ENCODE measurements around the gene MRM2.

Gene MRM2

GRCh38 chr7:2245883-2246675 is 4.1 kb upstream of the MRM2 start:
- no peak for DNase-seq

DNA sequence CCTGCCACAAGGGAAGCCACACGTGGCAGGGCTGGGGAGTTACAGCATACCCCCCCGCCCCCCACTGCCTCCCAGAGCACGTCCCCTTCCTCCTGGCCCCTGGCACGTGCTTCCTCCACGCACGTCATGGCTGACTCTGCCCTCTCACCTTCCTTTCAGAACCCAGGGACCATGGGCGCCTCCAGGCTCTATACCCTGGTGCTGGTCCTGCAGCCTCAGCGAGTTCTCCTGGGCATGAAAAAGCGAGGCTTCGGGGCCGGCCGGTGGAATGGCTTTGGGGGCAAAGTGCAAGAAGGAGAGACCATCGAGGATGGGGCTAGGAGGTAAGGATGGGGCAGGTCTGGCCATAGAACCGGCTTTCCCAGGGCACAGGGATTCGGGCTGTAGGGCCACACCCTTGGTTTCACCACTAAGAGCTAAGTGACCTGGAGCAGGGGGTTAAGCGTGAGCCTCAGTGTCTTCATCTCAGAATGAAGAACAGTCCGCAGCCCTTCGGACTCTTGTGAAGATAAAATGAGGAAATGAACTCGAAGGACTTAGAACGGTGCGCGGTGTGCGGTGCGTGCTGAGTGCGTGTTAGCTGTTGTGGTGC is 2.5 kb upstream of the MRM2 start:
- DNase-seq: no peak

DNA sequence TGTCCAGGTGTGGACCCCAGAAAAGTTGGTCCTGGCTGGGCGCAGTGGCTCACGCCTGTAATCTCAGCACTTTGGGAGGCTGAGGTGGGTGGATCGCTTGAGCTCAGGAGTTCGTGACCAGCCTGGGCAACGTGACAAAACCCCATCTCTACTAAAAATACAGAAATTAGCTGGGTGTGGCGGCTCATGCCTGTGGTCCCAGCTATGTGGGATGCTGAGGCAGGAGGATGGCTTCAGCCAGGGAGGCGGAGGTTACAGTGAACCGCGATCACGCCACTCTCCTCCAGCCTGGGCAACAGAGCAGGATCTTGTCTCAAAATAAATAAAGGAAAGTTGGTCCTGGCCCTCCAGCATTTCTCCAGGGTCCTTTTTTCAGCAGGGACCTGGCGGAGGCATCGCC is 1.5 kb upstream of the MRM2 start:
- no peak for DNase-seq

- no peak for DNase-seq
Observed at GRCh38 chr7:2242541-2243429, 780 bp upstream of the MRM2 start.

DNA sequence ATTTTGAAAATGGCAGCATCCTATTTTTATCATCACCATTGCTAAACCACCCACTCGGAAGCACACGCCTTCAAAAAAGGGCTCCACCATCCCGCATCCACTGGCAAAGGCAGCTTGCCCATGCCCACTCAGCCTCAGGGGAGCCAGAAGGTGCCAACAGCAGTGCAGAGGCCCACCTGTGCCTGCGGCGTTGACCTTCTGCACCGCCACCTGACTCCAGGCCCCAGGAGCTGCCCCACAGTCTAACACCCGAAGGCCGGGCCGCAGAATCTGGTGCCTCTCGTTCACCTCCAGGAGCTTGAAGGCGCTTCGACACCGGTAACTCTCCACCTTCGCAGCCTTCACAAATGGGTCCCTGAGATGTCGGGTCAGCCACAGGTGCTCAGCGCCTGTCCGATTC is 2.8 kb downstream of the MRM2 start:
- no peak for DNase-seq

GRCh38 chr7:2237109-2237602 is 4.8 kb downstream of the MRM2 start:
- no peak for DNase-seq

- DNase-seq: no peak
Observed at GRCh38 chr7:2233926-2234325, 8.1 kb downstream of the MRM2 start.

DNA sequence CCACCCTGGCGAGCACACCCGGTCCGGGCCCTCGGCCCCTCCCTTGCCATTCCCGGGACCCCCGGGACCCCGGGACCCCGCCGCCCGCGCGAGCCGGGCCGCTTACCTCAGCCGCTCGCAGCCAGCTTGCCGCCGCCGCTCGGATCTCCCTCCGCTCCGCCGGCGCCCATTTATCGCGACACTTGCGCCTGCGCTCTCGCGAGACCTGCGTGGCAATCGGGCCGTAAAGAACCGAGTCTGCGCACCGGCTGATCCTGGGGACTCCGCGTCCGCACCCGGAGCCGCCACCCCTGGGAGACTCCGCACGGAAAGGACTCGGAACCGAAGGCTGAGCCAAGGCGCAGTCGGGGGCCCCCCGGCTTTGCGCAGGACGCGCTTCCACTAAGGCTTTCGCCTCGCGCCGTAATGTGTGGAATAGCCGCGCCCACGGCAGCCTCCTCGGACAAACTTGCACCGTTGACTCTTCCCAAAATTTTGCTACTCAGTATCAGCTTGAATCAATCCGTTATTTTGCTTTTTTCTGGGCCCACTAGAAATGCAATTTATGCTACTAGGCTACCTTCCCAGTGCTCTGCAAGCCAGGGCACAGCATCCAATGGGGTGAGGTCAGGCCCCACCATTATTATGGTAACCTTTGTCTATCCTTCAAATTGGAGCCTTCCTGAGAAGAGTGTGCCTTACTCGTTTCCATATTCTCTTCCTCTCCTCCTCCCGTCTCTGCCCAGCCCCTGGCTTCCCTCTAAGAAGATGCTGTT is 9.1 kb downstream of the MRM2 start, which contains the start of gene MAD1L1:
MAD1L1 (minus strand) TSS at position 180 of the 755 bp plus-strand sequence. CDS start 2,812 bp downstream, outside the sequence.
- DNase-seq: peak; percentile 85

- peak; percentile 14 for DNase-seq
Observed at GRCh38 chr7:2231992-2232765, 9.8 kb downstream of the MRM2 start.

DNA sequence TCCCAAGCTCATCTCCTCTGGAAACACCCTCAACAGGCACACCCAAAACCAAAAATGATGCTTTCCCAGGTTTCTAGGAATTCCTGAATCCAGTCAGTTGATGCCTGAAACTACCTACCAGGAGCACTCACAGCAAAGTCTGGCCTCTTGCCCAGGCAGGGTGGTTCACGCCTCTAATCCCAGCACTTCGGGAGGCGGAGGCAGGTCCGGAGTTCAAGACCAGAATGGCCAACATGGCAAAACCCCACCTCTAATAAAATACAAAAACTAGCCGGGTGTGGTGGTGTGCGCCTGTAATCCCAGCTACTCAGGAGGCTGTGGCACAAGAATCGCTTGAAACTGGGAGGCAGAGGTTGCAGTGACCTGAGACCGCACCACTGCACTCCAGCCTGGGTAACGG is 11.1 kb downstream of the MRM2 start:
- DNase-seq: no peak

DNA sequence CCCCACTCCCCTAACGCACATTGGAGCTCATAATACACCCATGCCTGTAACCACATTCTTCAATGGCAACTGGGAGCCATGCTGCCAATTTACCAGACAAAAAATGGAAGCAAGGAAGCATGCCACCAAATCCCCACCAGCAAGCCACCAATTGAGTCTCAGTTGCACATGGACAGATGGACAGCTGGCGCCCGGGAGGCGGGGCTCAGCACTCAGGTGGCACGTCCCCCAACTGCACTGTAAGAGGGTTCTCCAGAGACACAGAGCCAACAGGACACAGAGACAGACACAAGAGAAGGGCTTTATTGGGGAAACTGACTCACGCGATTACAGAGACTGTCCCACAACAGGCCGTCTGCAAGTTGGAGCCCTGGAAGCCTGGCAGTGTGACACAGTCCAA is 11.8 kb downstream of the MRM2 start:
- no peak for DNase-seq

DNA sequence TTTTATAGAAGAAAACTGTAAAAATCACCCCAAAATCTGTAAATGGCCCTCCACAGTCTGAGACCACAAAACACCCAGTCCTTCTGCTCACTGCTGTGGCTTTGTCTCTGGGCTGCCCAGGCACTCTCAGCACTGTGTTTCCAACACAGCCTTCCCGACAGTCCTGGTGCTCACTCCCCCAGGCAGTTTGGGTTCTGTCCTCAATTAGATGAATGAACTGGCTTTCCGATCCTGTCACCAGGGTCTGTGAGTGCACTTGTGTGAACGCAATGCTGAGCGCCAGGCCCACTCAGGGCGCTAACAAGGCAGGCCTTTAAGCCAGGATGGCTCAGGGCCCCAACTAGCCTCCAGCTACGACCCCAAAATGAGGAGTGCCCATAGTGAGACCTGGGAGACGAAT is 12.5 kb downstream of the MRM2 start:
- no peak for DNase-seq

- DNase-seq: no peak
Observed at GRCh38 chr7:2228921-2229320, 13.1 kb downstream of the MRM2 start.

GRCh38 chr7:2227699-2228098 is 14.3 kb downstream of the MRM2 start:
- no peak for DNase-seq

GRCh38 chr7:2225830-2226229 is 16.2 kb downstream of the MRM2 start:
- DNase-seq: no peak

DNA sequence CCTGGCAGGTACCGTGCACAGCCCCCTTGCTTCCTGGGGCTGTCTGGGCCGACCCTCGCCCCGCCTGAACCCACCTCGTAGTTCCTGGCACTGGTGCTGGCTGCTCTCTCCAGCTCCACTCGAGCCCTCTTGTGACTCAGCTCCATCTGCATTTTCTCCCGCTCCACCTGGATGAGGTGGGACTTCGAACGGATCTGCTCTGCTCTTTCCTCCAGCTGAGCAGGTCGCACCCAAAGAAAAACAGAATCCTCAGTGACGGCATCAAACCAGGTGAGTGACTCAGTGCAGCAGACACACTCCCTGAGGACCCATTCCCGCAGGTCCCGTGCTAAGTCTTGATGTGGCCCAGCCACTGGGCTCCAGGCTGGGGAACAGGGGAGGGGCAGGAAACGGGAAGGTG is 16.7 kb downstream of the MRM2 start:
- no peak for DNase-seq

- no peak for DNase-seq
Observed at GRCh38 chr7:2224934-2225333, 17.1 kb downstream of the MRM2 start.

- DNase-seq: no peak
Observed at GRCh38 chr7:2224491-2224928, 17.5 kb downstream of the MRM2 start.

- no peak for DNase-seq
Observed at GRCh38 chr7:2223321-2223720, 18.7 kb downstream of the MRM2 start.

DNA sequence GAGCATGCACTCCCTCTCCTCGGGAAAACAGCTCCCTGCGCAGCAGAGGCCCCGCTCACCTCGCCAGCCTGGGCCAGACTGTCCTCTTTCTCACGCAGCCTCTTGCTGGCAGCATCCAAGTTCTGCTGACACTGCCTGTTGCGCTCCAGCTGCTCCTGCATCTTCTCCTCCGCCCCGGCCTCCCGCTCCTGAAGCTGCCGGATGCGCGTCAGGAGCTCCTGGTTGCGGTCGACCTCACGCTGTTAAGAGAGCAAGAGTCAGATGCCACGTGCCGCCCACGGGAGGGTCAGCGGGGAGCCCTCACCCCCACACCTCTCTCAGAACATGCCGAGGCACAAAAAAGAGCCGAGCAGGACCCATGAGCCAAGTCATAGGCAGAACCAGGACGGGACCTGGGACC is 19.5 kb downstream of the MRM2 start:
- no peak for DNase-seq

DNA sequence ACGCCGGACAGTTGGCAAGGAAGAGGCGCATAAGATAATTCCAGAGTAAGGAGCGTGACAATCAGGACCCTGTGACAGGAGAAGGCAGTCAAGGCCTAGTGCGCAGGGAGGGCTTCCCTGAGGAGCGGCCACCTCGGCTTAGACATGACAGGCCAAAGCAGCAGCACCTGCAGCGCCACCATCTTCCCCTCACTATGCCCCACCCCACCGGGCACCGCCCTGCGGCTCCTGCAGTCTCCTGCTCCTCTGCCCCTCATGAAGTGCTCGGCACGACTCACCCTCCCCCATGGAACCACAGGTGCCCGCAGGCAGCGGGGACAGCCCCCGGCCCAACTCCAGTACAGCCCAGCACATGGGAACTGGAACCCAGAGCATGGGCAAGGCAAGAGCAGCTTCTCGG is 21.1 kb downstream of the MRM2 start:
- DNase-seq: no peak

DNA sequence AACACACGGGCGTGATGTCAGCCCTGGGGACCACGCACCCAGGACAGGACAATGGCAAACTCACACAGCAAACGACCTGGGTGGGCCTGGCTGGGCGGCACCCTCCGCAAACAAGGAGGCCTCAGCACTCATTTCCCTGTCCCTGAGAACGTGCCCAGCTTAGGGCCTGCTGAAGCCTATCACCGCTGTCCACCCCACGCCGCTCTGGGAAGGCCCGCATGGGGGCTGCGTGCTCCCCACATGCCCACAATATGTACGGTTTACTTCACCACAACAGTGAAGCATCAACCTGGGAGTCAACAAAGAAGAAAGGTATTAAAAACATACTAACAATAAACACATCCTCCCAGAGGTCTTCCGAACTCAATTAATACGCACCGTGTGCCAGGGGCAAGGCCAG is 21.5 kb downstream of the MRM2 start:
- no peak for DNase-seq

Data from activated gamma-delta T cell treated with Interleukin-2 at 50 U/mL for 16 hours (primary cell).